Mesenchymal stem cell (in vitro differentiated cells and primary cell): Measurements from ENCODE around the gene CEP192.

ENCODE experiments used
- DNase-seq: peaks from one replicate; pipeline ENCODE4 v3.0.0-alpha.2; 2013
- H2AFZ ChIP-seq: one replicate; pipeline ENCODE4 v1.6.1; 2013; ENCODE audit warnings: low read depth, mild to moderate bottlenecking, control low read depth, inconsistent platforms, low read length, moderate library complexity
- H2AK5ac ChIP-seq: 2 replicates; pipeline ENCODE4 v1.6.1; 2013; ENCODE audit warnings: low read length, moderate library complexity, mild to moderate bottlenecking, inconsistent platforms; ENCODE audit not compliant: severe bottlenecking
- H2BK120ac ChIP-seq: one replicate; pipeline ENCODE4 v1.6.1; 2013; ENCODE audit warnings: low read depth, mild to moderate bottlenecking, inconsistent platforms, low read length, moderate library complexity
- H2BK12ac ChIP-seq, 2 experiments: one replicate each; pipeline ENCODE4 v1.6.1; 2013; ENCODE audit warnings: inconsistent platforms in 2 of 2, low read length in 2 of 2, mild to moderate bottlenecking in 2 of 2, moderate library complexity in 2 of 2, control low read depth in 1 of 2
- H2BK15ac ChIP-seq: one replicate; pipeline ENCODE4 v1.6.1; 2013; ENCODE audit warnings: mild to moderate bottlenecking, low read depth, inconsistent platforms; ENCODE audit not compliant: poor library complexity, severe bottlenecking
- H2BK5ac ChIP-seq: 2 replicates; pipeline ENCODE4 v1.6.1; 2013; ENCODE audit warnings: low read depth, mild to moderate bottlenecking, low read length, control low read depth, inconsistent platforms; ENCODE audit not compliant: poor library complexity, severe bottlenecking
- H3K14ac ChIP-seq, 2 experiments: one replicate each; pipeline ENCODE4 v1.6.1; 2013; ENCODE audit warnings: inconsistent platforms in 2 of 2, low read length in 2 of 2, control low read depth in 1 of 2, mild to moderate bottlenecking in 1 of 2, moderate library complexity in 1 of 2
- H3K18ac ChIP-seq, 2 experiments: one replicate each; pipeline ENCODE4 v1.6.1; 2013; ENCODE audit warnings: inconsistent platforms in 2 of 2, low read length in 2 of 2, control low read depth in 1 of 2, low read depth in 1 of 2, mild to moderate bottlenecking in 1 of 2
- H3K23ac ChIP-seq, 2 experiments: one replicate each; pipeline ENCODE4 v1.6.1; 2013; ENCODE audit warnings: inconsistent platforms in 2 of 2, low read length in 2 of 2, mild to moderate bottlenecking in 2 of 2, moderate library complexity in 2 of 2, control low read depth in 1 of 2
- H3K27ac ChIP-seq: 2 replicates; pipeline ENCODE4 v1.5.1; 2013; ENCODE audit warnings: mild to moderate bottlenecking, moderate library complexity, low read length, control low read depth, inconsistent platforms; ENCODE audit not compliant: poor library complexity, severe bottlenecking
- H3K27me3 ChIP-seq, 2 experiments: 2 replicates each; pipeline versions ENCODE4 v1.6.1 to v1.7.0; 2013; ENCODE audit warnings: low read length in 2 of 2, mild to moderate bottlenecking in 2 of 2, moderate library complexity in 2 of 2, control low read depth in 1 of 2, inconsistent platforms in 1 of 2; ENCODE audit not compliant: control insufficient read depth in 1 of 2, insufficient read depth in 1 of 2
- H3K36me3 ChIP-seq, 2 experiments: 2 replicates each; pipeline versions ENCODE4 v1.6.1 to v1.7.0; 2013; ENCODE audit warnings: low read length in 2 of 2, control low read depth in 1 of 2, inconsistent platforms in 1 of 2, low read depth in 1 of 2, mild to moderate bottlenecking in 1 of 2; ENCODE audit not compliant: insufficient read depth in 2 of 2, control insufficient read depth in 1 of 2
- H3K4ac ChIP-seq, 2 experiments: one replicate each; pipeline ENCODE4 v1.6.1; 2013; ENCODE audit warnings: inconsistent platforms in 2 of 2, low read length in 2 of 2, mild to moderate bottlenecking in 2 of 2, moderate library complexity in 2 of 2, control low read depth in 1 of 2, low read depth in 1 of 2
- H3K4me1 ChIP-seq: 2 replicates; pipeline ENCODE4 v1.6.1; 2013; ENCODE audit warnings: low read depth, low read length, control low read depth; ENCODE audit not compliant: control insufficient read depth, insufficient read depth
- H3K4me2 ChIP-seq: 2 replicates; pipeline ENCODE4 v1.6.1; 2013; ENCODE audit warnings: low read length, mild to moderate bottlenecking, inconsistent platforms; ENCODE audit not compliant: poor library complexity, severe bottlenecking
- H3K4me3 ChIP-seq, 2 experiments: 2 replicates each; pipeline versions ENCODE4 v1.5.1 to v1.7.0; 2013; ENCODE audit warnings: low read length in 2 of 2, mild to moderate bottlenecking in 2 of 2, control low read depth in 1 of 2, low read depth in 1 of 2; ENCODE audit not compliant: insufficient read depth in 1 of 2
- H3K79me1 ChIP-seq: replicated peaks from 2 replicates; pipeline ENCODE4 v1.6.1; 2013; ENCODE audit warnings: mild to moderate bottlenecking, control low read depth, low read length, inconsistent platforms; ENCODE audit not compliant: poor library complexity, severe bottlenecking
- H3K9ac ChIP-seq: 2 replicates; pipeline ENCODE4 v1.7.0; 2013; ENCODE audit warnings: mild to moderate bottlenecking, low read length, moderate library complexity
- H3K9me3 ChIP-seq: 2 replicates; pipeline ENCODE4 v1.7.0; 2013; ENCODE audit warnings: mild to moderate bottlenecking, low read length; ENCODE audit not compliant: control insufficient read depth
- H4K8ac ChIP-seq: one replicate; pipeline ENCODE4 v1.6.1; 2013; ENCODE audit warnings: inconsistent platforms, mild to moderate bottlenecking, low read length, moderate library complexity
- H4K91ac ChIP-seq: one replicate; pipeline ENCODE4 v1.6.1; 2013; ENCODE audit warnings: mild to moderate bottlenecking, low read length, inconsistent platforms
- WGBS: methylation state at CpG from one replicate; pipeline ENCODE4 v1.1.7; 2013; ENCODE audit warnings: mixed read lengths; 5-methylcytosine and 5-hydroxymethylcytosine counted together

The CEP192 gene

GRCh38 chr18:13048061-13048595, 57.0 kb downstream of the CEP192 start:
- H3K27me3 ChIP-seq = no peaks in the 10 kb centered on the region
- no peak overlapping the region for H3K4ac ChIP-seq
- H3K9ac ChIP-seq = no peak overlapping the region
- no peak overlapping the region for H2BK15ac ChIP-seq
- H4K8ac ChIP-seq = no peak overlapping the region
- no peak overlapping the region for H2BK5ac ChIP-seq
- H3K23ac ChIP-seq = no peak overlapping the region
- DNase-seq = no peak
- H3K9me3 ChIP-seq = no peaks in the 10 kb centered on the region
- H3K4me1 ChIP-seq = peaks cover 4% of the 10 kb centered on the region
- H3K36me3 ChIP-seq = peaks cover 13 to 64% of the 10 kb centered on the region in 2 experiments
- H2AFZ ChIP-seq = no peak overlapping the region
- no peak overlapping the region for H4K91ac ChIP-seq
- H2BK12ac ChIP-seq = no peak overlapping the region
- H3K4me2 ChIP-seq = no peak overlapping the region
- no peak overlapping the region for H3K27ac ChIP-seq
- no peak overlapping the region for H3K18ac ChIP-seq
- H2AK5ac ChIP-seq = no peak overlapping the region
- WGBS = 95% methylated on average over 6 of the region's 6 CpGs
- H3K14ac ChIP-seq = no peak overlapping the region
- H2BK120ac ChIP-seq = no peak overlapping the region
- H3K79me1 ChIP-seq = peaks cover 21% of the 10 kb centered on the region
- H3K4me3 ChIP-seq = no peak overlapping the region

GRCh38 chr18:13051159-13051558, 60.0 kb downstream of the CEP192 start:
- Histone ChIP-seq H4K8ac (no peak overlapping the region), H3K4me1 (peaks cover 2% of the 10 kb centered on the region), H3K18ac (no peak overlapping the region), H2BK120ac (no peak overlapping the region), H3K4ac (no peak overlapping the region), H3K23ac (no peak overlapping the region), H3K36me3 (peaks cover 26 to 78% of the 10 kb centered on the region in 2 experiments), H2BK15ac (no peak overlapping the region), H3K79me1 (peaks cover 29% of the 10 kb centered on the region), H2AK5ac (no peak overlapping the region), H3K9me3 (no peaks in the 10 kb centered on the region), H3K4me3 (no peak overlapping the region), H3K27me3 (no peaks in the 10 kb centered on the region), H4K91ac (no peak overlapping the region), H3K27ac (no peak overlapping the region), H3K4me2 (no peak overlapping the region), H3K14ac (no peak overlapping the region), H2BK12ac (no peak overlapping the region), H2BK5ac (no peak overlapping the region), H2AFZ (no peak overlapping the region), H3K9ac (no peak overlapping the region)
- over 99% methylated on average over 5 of the region's 6 CpGs for WGBS
- DNase-seq = peak; percentile 17

- Histone ChIP-seq H3K4ac (no peak overlapping the region), H2BK15ac (no peak overlapping the region), H2BK5ac (no peak overlapping the region), H3K4me3 (no peak overlapping the region), H4K91ac (no peak overlapping the region), H3K9ac (no peak overlapping the region), H3K36me3 (peaks cover 30 to 83% of the 10 kb centered on the region in 2 experiments), H3K9me3 (no peaks in the 10 kb centered on the region), H3K14ac (no peak overlapping the region), H2AK5ac (no peak overlapping the region), H3K23ac (no peak overlapping the region), H4K8ac (no peak overlapping the region), H3K4me1 (peaks cover 2% of the 10 kb centered on the region), H3K18ac (no peak overlapping the region), H2AFZ (no peak overlapping the region), H3K79me1 (peaks cover 32% of the 10 kb centered on the region), H2BK12ac (no peak overlapping the region), H3K27me3 (no peaks in the 10 kb centered on the region), H2BK120ac (no peak overlapping the region), H3K27ac (no peak overlapping the region), H3K4me2 (no peak overlapping the region)
- 79% methylated on average over 4 of the region's 4 CpGs for WGBS
- DNase-seq = no peak
Measured at GRCh38 chr18:13051950-13052349, 60.8 kb downstream of the CEP192 start.

GRCh38 chr18:13054336-13054735, 63.2 kb downstream of the CEP192 start:
- Histone ChIP-seq H3K27ac (no peak overlapping the region), H3K18ac (no peak overlapping the region), H2BK5ac (no peak overlapping the region), H2BK15ac (no peak overlapping the region), H3K23ac (no peak overlapping the region), H2BK120ac (no peak overlapping the region), H3K9me3 (no peaks in the 10 kb centered on the region), H3K14ac (no peak overlapping the region), H4K91ac (no peak overlapping the region), H3K4me3 (no peak overlapping the region), H2AK5ac (no peak overlapping the region), H3K4me1 (peaks cover 2% of the 10 kb centered on the region), H3K9ac (no peak overlapping the region), H4K8ac (no peak overlapping the region), H3K4ac (no peak overlapping the region), H3K79me1 (peaks cover 33% of the 10 kb centered on the region), H2AFZ (no peak overlapping the region), H2BK12ac (no peak overlapping the region), H3K36me3 (peaks cover 41 to 84% of the 10 kb centered on the region in 2 experiments), H3K27me3 (no peaks in the 10 kb centered on the region), H3K4me2 (no peak overlapping the region)
- DNase-seq = no peak
- 93% methylated on average over 1 of the region's 2 CpGs for WGBS
